Brain pericyte (primary cell): ENCODE measurements around the gene KRABD2.
"Not testable (repeated sequence)": the region's sequence is repeated elsewhere in the genome, so short reads cannot be mapped to it uniquely, and the experiment has no call there.

ENCODE experiments used
- DNase-seq: peaks from one replicate; pipeline ENCODE4 v3.0.0-alpha.2; 2012; ENCODE audit warnings: low read depth, low spot score

Gene KRABD2

DNA sequence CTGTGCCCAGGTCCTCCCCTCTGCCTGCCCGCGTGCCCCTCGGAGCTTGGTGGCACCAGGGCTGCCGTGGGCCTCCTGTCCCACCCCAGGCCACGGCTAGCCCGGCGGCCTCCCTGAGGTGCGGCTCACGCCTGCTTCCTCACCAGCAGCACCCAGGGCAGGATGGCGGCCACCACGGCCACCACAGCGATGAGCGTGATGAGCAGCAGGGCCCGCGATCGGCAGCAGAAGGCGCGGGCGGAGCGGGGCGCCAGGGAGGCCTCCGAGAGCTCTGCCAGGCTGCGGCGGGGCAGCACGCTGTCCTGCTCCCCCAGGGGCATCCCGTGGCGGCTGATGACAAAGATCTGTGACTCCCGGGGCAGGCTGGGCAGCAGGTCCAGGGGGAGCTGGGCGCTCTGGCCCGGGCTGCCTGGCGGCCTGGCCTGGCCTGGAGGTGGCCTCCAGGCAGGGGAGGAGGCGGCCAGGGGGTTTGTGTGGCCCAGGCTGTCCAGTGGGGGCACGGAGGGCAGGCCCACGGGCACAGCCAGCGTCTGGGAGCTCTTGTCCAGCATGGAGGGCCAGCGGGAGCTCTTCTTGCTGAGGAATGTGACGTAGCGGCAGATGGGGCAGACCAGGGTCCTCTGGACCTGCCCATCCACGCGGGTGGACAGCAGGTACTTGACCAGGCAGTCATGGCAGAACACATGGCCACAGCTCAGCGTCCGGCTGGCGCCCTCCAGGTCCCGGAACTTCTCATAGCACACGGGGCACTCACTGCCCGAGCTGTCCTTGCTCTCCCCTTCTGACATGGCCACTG is 16.4 kb upstream of the KRABD2 start:
- no peak for DNase-seq

GRCh38 chr17:8392274-8392673 is 15.8 kb upstream of the KRABD2 start:
- DNase-seq = no peak

GRCh38 chr17:8391711-8392110 is 15.2 kb upstream of the KRABD2 start:
- no peak for DNase-seq

- DNase-seq = no peak
Measured at GRCh38 chr17:8387914-8388651, 11.6 kb upstream of the KRABD2 start.

DNA sequence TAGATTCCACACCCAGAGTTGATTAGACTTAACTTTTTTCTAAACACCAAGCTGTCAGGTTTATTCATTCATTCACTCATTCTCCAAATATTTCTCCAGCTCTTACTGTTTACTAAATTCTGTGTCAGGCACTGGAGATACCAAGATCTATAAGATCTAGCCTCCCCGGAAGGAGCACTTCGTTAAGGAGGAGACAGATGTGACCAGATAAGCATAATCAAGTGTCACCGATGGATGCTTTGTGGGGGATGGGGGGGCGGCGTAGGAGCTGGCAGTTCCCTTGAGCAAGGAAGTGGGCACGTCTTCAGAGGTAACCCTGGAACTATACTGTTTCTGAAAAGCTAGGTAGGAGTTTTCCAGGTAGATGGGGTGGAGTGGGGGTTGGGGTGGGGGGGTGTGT is 10.3 kb upstream of the KRABD2 start:
- no peak for DNase-seq

GRCh38 chr17:8384801-8385378 is 8.4 kb upstream of the KRABD2 start:
- DNase-seq = no peak

DNA sequence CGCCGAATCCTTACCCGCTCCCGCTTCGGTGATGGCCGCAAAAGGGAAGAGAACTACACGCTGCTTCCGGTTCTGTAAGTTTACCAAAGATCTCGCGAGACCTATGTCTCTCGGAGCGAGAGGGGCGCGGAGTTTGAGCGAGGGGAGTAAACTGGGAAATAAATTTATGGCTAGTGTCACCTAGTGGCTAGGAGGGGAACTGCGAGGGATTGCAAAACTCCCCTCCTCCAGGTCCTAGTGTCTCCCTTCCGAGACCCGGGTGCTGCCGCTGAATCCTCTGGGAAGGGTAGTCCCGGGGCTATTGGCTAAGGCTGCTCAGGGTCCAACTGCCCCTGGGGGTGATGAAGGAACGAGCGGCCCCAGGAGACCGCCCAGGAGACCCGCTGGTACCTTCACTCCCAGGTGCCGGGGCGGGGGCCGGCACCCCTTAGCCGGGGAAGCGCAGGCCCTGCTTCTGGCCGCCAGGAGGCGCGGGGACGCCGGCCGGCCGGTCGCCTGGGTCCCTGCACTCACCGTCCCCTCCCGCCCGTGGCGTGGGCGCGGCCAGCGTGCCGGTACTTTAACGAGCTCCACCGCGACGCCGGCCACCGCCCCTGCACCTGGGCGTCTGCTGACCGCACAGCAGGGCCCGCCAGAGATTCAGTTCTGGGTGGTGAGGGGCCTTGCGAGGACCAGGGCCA is 6.8 kb upstream of the KRABD2 start, which contains the start of gene RPL26:
Gene RPL26 (minus strand): TSS at position 51 of the 680 bp plus-strand sequence. CDS start 883 bp downstream, outside the sequence.
- DNase-seq = peak; percentile 92

DNA sequence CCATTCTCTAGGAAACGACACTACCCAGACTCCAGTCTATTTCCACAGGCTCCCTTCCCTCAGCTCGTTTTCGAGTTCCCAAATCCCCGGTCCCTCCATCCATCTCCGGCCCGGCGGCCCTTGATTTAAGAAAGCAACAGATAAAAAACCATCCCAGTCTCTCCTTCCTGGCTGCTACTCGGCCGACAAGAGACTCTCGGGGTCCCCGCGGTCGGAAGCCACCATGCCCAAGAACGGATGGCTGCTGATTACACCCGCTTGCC is 6.3 kb upstream of the KRABD2 start:
- DNase-seq = no peak

DNA sequence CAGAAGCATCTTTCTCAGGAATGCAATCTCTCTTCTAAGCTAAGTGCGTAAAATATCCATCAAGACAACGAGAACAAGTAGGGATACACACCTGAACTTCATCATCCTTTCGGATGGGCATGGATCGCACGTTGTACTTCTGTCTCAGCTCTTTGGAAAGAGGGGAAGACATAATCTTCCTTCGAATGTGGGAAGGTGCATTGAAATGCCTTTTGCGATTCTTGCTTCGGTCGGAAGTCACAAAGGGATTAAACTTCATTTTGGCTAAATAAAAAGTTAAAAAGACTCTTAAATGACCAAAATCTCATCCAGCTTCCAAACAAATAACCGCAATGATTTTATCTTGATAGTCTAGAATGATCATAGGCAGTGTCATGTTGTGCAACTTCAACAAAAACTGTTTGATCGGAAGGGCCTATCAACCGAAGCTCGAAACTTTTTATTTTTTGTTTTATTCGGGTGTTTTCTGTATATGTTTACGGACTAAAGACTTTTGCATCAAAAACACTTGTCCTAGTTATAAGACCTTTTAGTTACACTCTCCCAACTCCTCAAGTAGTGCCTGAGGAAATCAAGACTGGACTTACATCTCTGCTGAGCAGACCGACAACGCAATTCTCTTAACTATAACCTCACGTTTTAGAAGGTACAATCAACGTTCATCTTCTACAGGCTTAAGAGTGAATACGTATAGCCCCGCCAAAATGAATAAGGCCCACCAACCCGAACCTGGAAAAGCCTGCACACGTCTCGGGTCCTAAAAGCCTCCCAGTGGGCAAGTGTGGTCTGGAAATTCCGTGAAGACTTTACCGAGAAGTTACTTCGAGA is 5.8 kb upstream of the KRABD2 start:
- no peak for DNase-seq

GRCh38 chr17:8380049-8380448 is 3.5 kb upstream of the KRABD2 start:
- DNase-seq = no peak

GRCh38 chr17:8378117-8378516 is 1.6 kb upstream of the KRABD2 start:
- not testable (repeated sequence) for DNase-seq

GRCh38 chr17:8377422-8377821 is 918 bp upstream of the KRABD2 start:
- no peak for DNase-seq

- DNase-seq = no peak
Measured at GRCh38 chr17:8375738-8376259, 705 bp downstream of the KRABD2 start.

- not testable (repeated sequence) for DNase-seq
Measured at GRCh38 chr17:8373856-8374255, 2.6 kb downstream of the KRABD2 start.

GRCh38 chr17:8372422-8372821 is 4.1 kb downstream of the KRABD2 start:
- no peak for DNase-seq

GRCh38 chr17:8371786-8372185 is 4.7 kb downstream of the KRABD2 start:
- DNase-seq = no peak

- no peak for DNase-seq
Measured at GRCh38 chr17:8369944-8370343, 6.6 kb downstream of the KRABD2 start.

DNA sequence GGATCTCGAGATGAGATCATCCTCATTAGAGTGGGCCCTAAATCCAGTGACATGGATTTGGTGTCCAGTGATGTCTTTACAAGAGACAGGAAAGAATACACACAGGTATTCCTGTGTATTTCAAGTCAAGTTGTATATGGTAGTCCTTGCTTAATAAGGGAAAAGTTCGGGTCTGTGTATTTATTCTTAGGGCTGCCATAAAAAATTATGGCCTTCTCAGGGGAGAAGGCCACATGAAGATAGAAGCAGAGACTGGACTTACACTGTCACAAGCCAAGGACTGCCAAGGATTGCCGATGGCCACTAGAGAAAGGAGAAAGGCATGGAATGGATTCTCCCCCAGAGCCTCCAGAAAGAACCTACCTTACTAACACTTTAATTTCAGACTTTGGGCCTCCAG is 8.3 kb downstream of the KRABD2 start:
- DNase-seq = no peak

DNA sequence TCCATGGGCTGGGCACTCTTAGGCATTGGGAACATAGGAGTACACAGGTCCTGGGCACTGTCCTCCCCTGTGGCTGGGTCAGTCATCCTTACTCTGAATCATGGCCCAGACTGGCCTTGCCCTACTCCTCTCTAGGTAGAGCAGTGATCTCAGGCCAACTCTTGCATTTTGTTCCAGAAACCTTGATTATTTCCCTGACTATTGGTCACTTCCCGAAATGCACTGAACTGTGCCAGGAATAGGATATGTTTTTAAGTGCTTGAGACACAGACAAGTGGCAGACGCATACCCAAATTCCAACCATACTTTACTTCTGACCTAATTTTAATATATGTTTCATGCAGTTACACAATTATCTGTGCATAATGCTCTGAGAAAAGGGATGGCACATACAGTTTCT is 10.3 kb downstream of the KRABD2 start:
- no peak for DNase-seq

DNA sequence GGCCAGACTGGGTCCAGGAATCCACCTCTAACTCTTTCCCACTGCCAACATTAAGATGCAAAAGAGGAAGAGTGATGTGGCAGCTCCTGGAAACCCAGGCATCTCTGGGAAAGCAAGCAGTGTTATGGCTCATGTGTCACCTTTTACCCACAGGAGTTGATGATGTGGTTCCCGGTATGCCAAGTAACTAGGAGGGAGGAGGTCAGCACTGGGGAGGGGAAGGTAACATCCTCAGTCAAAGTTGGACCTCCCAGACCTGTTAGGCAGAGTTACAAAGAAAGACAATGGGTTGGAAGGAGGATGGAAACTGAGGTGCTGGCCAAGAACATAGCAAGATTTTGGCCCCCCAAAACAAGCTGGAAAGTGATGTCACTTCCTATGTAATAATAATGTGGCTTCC is 11.4 kb downstream of the KRABD2 start:
- no peak for DNase-seq

- no peak for DNase-seq
Measured at GRCh38 chr17:8362651-8363332, 13.7 kb downstream of the KRABD2 start.
